IMR-90 (cell line): ENCODE measurements around the gene FBXO31. TPM values are rescaled to one million over a fixed set of nuclear protein-coding genes. Genes with fewer than 3 reads are reported as not detected.

Experiments
- ATAC-seq: fragments of 200-7000 bp; cut with Tn5 transposase; 2 replicates; pipeline ENCODE4 v1.9.1; 2020; ENCODE audit warnings: low read depth, mild to moderate bottlenecking, moderate library complexity
- BruUV-seq: library from RNA; stranded (reverse); fragments of 400-500 nt; replicated peaks from 2 replicates; lab custom pipeline; 2021; lab: Mats Ljungman, UMichigan
- CTCF ChIA-PET: fragments of 300-600 bp; formaldehyde crosslinking; extraction: SDS; loops from one replicate; lab custom pipeline; 2021; ENCODE audit warnings: antibody characterized with exemption; lab: Yijun Ruan, JAX
- POLR2A ChIA-PET: fragments of 300-600 bp; sonication (Branson Sonifier 250); formaldehyde crosslinking; loops from one replicate; lab custom pipeline; 2022; ENCODE audit warnings: antibody characterized with exemption; ENCODE audit not compliant: unreplicated experiment; lab: Charles Lee
- DNase-seq: peaks from one replicate; pipeline ENCODE4 v3.0.0; 2013
- H2AFZ ChIP-seq: replicated peaks from 2 replicates; pipeline ENCODE3; 2013; ENCODE audit warnings: low read length, mild to moderate bottlenecking; ENCODE audit not compliant: poor library complexity
- H2AK5ac ChIP-seq: 2 replicates; pipeline ENCODE4 v1.6.1; 2013; ENCODE audit warnings: low read depth, low read length, inconsistent platforms
- H2AK9ac ChIP-seq: replicated peaks from 2 replicates; pipeline ENCODE3; 2013; ENCODE audit warnings: mild to moderate bottlenecking, low read depth, low read length, moderate library complexity; ENCODE audit not compliant: poor library complexity
- H2BK120ac ChIP-seq: 2 replicates; pipeline ENCODE4 v1.6.1; 2013; ENCODE audit warnings: low read depth, low read length, inconsistent platforms
- H2BK15ac ChIP-seq: 3 replicates; pipeline ENCODE4 v1.6.1; 2013; ENCODE audit warnings: low read depth, low read length, inconsistent platforms
- H2BK20ac ChIP-seq: 2 replicates; pipeline ENCODE4 v1.6.1; 2013; ENCODE audit warnings: low read depth, mild to moderate bottlenecking, inconsistent platforms, low read length, moderate library complexity
- H2BK5ac ChIP-seq: 2 replicates; pipeline ENCODE4 v1.6.1; 2013; ENCODE audit warnings: mild to moderate bottlenecking, low read depth, low read length, inconsistent platforms; ENCODE audit not compliant: poor library complexity, severe bottlenecking
- H3K14ac ChIP-seq: replicated peaks from 2 replicates; pipeline ENCODE4 v1.6.1; 2013; ENCODE audit warnings: low read depth, low read length, inconsistent platforms
- H3K18ac ChIP-seq: 2 replicates; pipeline ENCODE4 v1.6.1; 2013; ENCODE audit warnings: low read depth, low read length, control low read depth
- H3K23ac ChIP-seq: 2 replicates; pipeline ENCODE4 v1.6.1; 2013; ENCODE audit warnings: low read depth, low read length, inconsistent platforms
- H3K27ac ChIP-seq: 2 replicates; pipeline ENCODE4 v1.5.1; 2013; ENCODE audit warnings: mild to moderate bottlenecking, control low read depth, low read length; ENCODE audit not compliant: insufficient read depth
- H3K27me3 ChIP-seq: 2 replicates; pipeline ENCODE4 v1.6.1; 2013; ENCODE audit warnings: low read length; ENCODE audit not compliant: control insufficient read depth, insufficient read depth
- H3K36me3 ChIP-seq: 2 replicates; pipeline ENCODE4 v1.6.1; 2013; ENCODE audit warnings: low read length, mixed read lengths; ENCODE audit not compliant: control insufficient read depth, insufficient read depth
- H3K4ac ChIP-seq: 2 replicates; pipeline ENCODE4 v1.6.1; 2013; ENCODE audit warnings: low read depth, low read length, inconsistent platforms
- H3K4me1 ChIP-seq: 2 replicates; pipeline ENCODE4 v1.6.1; 2013; ENCODE audit warnings: low read length, mixed read lengths; ENCODE audit not compliant: control insufficient read depth, insufficient read depth
- H3K4me2 ChIP-seq: 2 replicates; pipeline ENCODE4 v1.6.1; 2013; ENCODE audit warnings: low read depth, mild to moderate bottlenecking, control low read depth, low read length, moderate library complexity
- H3K4me3 ChIP-seq: 2 replicates; pipeline ENCODE4 v1.5.1; 2013; ENCODE audit warnings: low read depth, mild to moderate bottlenecking, control low read depth, low read length, moderate library complexity; ENCODE audit not compliant: insufficient read depth
- H3K56ac ChIP-seq: 2 replicates; pipeline ENCODE4 v1.6.1; 2013; ENCODE audit warnings: low read length, inconsistent platforms; ENCODE audit not compliant: insufficient read depth; ENCODE audit errors: extremely low read depth
- H3K79me1 ChIP-seq, 2 experiments: 2 replicates each; pipeline ENCODE4 v1.6.1; 2013; ENCODE audit warnings: low read length in 2 of 2, inconsistent platforms in 1 of 2, low read depth in 1 of 2
- H3K9ac ChIP-seq: 2 replicates; pipeline ENCODE4 v1.6.1; 2013; ENCODE audit warnings: low read depth, low read length, control low read depth
- H3K9me1 ChIP-seq: 2 replicates; pipeline ENCODE4 v1.6.1; 2013; ENCODE audit warnings: low read length, inconsistent platforms; ENCODE audit not compliant: insufficient read depth
- H3K9me3 ChIP-seq: 2 replicates; pipeline ENCODE4 v1.6.1; 2013; ENCODE audit warnings: low read length; ENCODE audit not compliant: control insufficient read depth, insufficient read depth
- H4K20me1 ChIP-seq: 2 replicates; pipeline ENCODE4 v1.6.1; 2013; ENCODE audit warnings: low read length, inconsistent platforms; ENCODE audit not compliant: insufficient read depth
- H4K5ac ChIP-seq: 2 replicates; pipeline ENCODE4 v1.6.1; 2013; ENCODE audit warnings: mild to moderate bottlenecking, low read depth, low read length, control low read depth
- H4K8ac ChIP-seq, 2 experiments: 2 replicates each; pipeline ENCODE4 v1.6.1; 2013; ENCODE audit warnings: low read depth in 2 of 2, low read length in 2 of 2, control low read depth in 1 of 2, inconsistent platforms in 1 of 2
- H4K91ac ChIP-seq: 2 replicates; pipeline ENCODE4 v1.6.1; 2013; ENCODE audit warnings: low read depth, low read length, inconsistent platforms; ENCODE audit not compliant: insufficient read depth
- BHLHE40 ChIP-seq: fragments of 150-350 bp; IDR thresholded peaks from 2 replicates; pipeline ENCODE4 v1.6.1; 2016; ENCODE audit warnings: mild to moderate bottlenecking, low read depth, low read length
- CEBPB ChIP-seq: IDR thresholded peaks from 2 replicates; pipeline ENCODE4 v1.6.1; 2012; ENCODE audit warnings: low read depth, low read length, improper control_type of control experiment
- CHD1 ChIP-seq: IDR thresholded peaks from 2 replicates; pipeline ENCODE4 v1.6.1; 2012; ENCODE audit warnings: low read depth, low read length, improper control_type of control experiment
- FOS ChIP-seq: fragments of 150-350 bp; IDR thresholded peaks from 2 replicates; pipeline ENCODE4 v1.6.1; 2016; ENCODE audit warnings: low read depth, low read length
- MAFK ChIP-seq: IDR thresholded peaks from 2 replicates; pipeline ENCODE4 v1.6.1; 2012; ENCODE audit warnings: low read depth, low read length, improper control_type of control experiment
- MAZ ChIP-seq: IDR thresholded peaks from 2 replicates; pipeline ENCODE4 v1.6.1; 2012; ENCODE audit warnings: low read depth, mild to moderate bottlenecking, low read length, improper control_type of control experiment, moderate library complexity, borderline replicate concordance
- MXI1 ChIP-seq: IDR thresholded peaks from 2 replicates; pipeline ENCODE4 v1.6.1; 2012; ENCODE audit warnings: low read depth, mild to moderate bottlenecking, low read length, moderate library complexity, borderline replicate concordance
- NFE2L2 ChIP-seq: fragments of 150-350 bp; IDR thresholded peaks from 2 replicates; pipeline ENCODE4 v1.6.1; 2016; ENCODE audit warnings: low read depth, mild to moderate bottlenecking, low read length
- POLR2A ChIP-seq: IDR thresholded peaks from 2 replicates; pipeline ENCODE4 v1.6.1; 2012; ENCODE audit warnings: mild to moderate bottlenecking, low read depth, low read length
- RAD21 ChIP-seq: IDR thresholded peaks from 2 replicates; pipeline ENCODE4 v1.6.1; 2012; ENCODE audit warnings: low read length, improper control_type of control experiment
- RCOR1 ChIP-seq: IDR thresholded peaks from 2 replicates; pipeline ENCODE4 v1.6.1; 2012; ENCODE audit warnings: mild to moderate bottlenecking, low read length, improper control_type of control experiment; ENCODE audit not compliant: insufficient replicate concordance
- RFX5 ChIP-seq: IDR thresholded peaks from 2 replicates; pipeline ENCODE4 v1.8.0; 2012; ENCODE audit warnings: low read depth, mild to moderate bottlenecking, low read length, moderate library complexity
- SMC3 ChIP-seq: fragments of 150-350 bp; IDR thresholded peaks from 2 replicates; pipeline ENCODE4 v1.6.1; 2016; ENCODE audit warnings: low read depth, mild to moderate bottlenecking, antibody characterized with exemption, low read length, moderate library complexity
- USF2 ChIP-seq: fragments of 150-350 bp; IDR thresholded peaks from 2 replicates; pipeline ENCODE4 v1.6.1; 2017; ENCODE audit warnings: mild to moderate bottlenecking, antibody characterized with exemption, low read length, low read depth
- WGBS, 2 experiments: methylation state at CpG; one replicate each; pipeline versions ENCODE4 v1.1.5 to v1.1.7; 2013; ENCODE audit warnings: missing lambda C conversion rate in 2 of 2; ENCODE audit not compliant: insufficient read length in 1 of 2; ENCODE audit errors: extremely low coverage in 2 of 2; 5-methylcytosine and 5-hydroxymethylcytosine counted together
- dilution Hi-C: fragments of 300-500 bp; cut with HindIII; formaldehyde crosslinking; loops from one replicate; pipeline ENCODE4 v1.14.3; 2018; ENCODE audit warnings: low sequenced_read_pairs; ENCODE audit not compliant: unreplicated experiment
- in situ Hi-C: fragments of 300-500 bp; cut with MboI; formaldehyde crosslinking; loops from 3 replicates; pipeline ENCODE4 v1.14.3; 2019; ENCODE audit warnings: low sequenced_read_pairs, inconsistent platforms, mixed read lengths
- intact Hi-C: fragments of 100-400 bp; cut with micrococcal nuclease; formaldehyde crosslinking; loops from 2 replicates; pipeline ENCODE4 v1.10.0; 2022
- polyA plus RNA-seq, 3 experiments: library from polyadenylated mRNA; depleted of rRNA; stranded (reverse); fragments of >200 nt; gene quantifications; 2 replicates each; pipeline ENCODE4 v1.2.3, GENCODE V29; 2012; ENCODE audit warnings: low replicate concordance in 1 of 3
- total RNA-seq: library from RNA; depleted of rRNA; stranded (reverse); fragments of >200 nt; gene quantifications from 2 replicates; pipeline ENCODE4 v1.2.3, GENCODE V29; 2012
- TF ChIP-seq, protein P1 (sequence below): fragments of 150-350 bp; IDR thresholded peaks from 2 replicates; pipeline ENCODE4 v1.6.1; 2016; ENCODE audit warnings: low read depth, mild to moderate bottlenecking, low read length, moderate library complexity, borderline replicate concordance
- TF ChIP-seq, protein P2 (sequence below): conservative IDR thresholded peaks from 2 replicates; pipeline ENCODE4 v1.5.1; 2012; ENCODE audit warnings: mild to moderate bottlenecking, low read depth, low read length, improper control_type of control experiment

FBXO31 gene
- total and polyA plus RNA-seq, 2 of the 4 experiments (the other 2 are of a cell fraction) = 10.4 to 16.9 TPM

GRCh38 chr16:87361916-87362619 is 21.5 kb downstream of the FBXO31 start:
- ATAC-seq = no peak
- Histone ChIP-seq H3K4ac (no peak overlapping the region), H2BK15ac (no peak overlapping the region), H3K23ac (no peak overlapping the region), H3K9me1 (peaks cover 14% of the 10 kb centered on the region; the same call in 1 of the 2 replicates), H3K9me3 (no peaks in the 10 kb centered on the region), H2BK5ac (no peak overlapping the region), H3K4me1 (peaks cover 8% of the 10 kb centered on the region), H2AFZ (no peak overlapping the region), H3K36me3 (peaks cover 26% of the 10 kb centered on the region), H2AK9ac (no peak overlapping the region), H3K56ac (no peak overlapping the region), H3K14ac (no peak overlapping the region), H3K27me3 (no peaks in the 10 kb centered on the region), H4K5ac (no peak overlapping the region), H2BK20ac (no peak overlapping the region), H3K4me2 (no peak overlapping the region), H4K20me1 (peaks cover 41% of the 10 kb centered on the region), H3K18ac (no peak overlapping the region), H3K27ac (no peak overlapping the region), H4K8ac (no peak overlapping the region), H4K91ac (no peak overlapping the region), H3K4me3 (no peak overlapping the region), H2AK5ac (no peak overlapping the region), H2BK120ac (no peak overlapping the region), H3K79me1 (peaks cover 9 to 65% of the 10 kb centered on the region in 2 experiments), H3K9ac (no peak overlapping the region)
- no TSS peak for BruUV-seq
- no CpG with 5 or more reads among the region's 8 CpGs for WGBS, 2 experiments
- TF ChIP-seq CEBPB = no peak
- TF ChIP-seq CHD1 = no peak
- no peak for TF ChIP-seq MXI1
- TF ChIP-seq MAFK = no peak
- no peak for TF ChIP-seq NFE2L2
- TF ChIP-seq, protein P1, sequence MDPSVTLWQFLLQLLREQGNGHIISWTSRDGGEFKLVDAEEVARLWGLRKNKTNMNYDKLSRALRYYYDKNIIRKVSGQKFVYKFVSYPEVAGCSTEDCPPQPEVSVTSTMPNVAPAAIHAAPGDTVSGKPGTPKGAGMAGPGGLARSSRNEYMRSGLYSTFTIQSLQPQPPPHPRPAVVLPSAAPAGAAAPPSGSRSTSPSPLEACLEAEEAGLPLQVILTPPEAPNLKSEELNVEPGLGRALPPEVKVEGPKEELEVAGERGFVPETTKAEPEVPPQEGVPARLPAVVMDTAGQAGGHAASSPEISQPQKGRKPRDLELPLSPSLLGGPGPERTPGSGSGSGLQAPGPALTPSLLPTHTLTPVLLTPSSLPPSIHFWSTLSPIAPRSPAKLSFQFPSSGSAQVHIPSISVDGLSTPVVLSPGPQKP = no peak
- TF ChIP-seq RAD21 = no peak
- no peak for TF ChIP-seq USF2
- TF ChIP-seq RFX5 = no peak
- no peak for TF ChIP-seq MAZ
- TF ChIP-seq RCOR1 = no peak
- TF ChIP-seq, protein P2, sequence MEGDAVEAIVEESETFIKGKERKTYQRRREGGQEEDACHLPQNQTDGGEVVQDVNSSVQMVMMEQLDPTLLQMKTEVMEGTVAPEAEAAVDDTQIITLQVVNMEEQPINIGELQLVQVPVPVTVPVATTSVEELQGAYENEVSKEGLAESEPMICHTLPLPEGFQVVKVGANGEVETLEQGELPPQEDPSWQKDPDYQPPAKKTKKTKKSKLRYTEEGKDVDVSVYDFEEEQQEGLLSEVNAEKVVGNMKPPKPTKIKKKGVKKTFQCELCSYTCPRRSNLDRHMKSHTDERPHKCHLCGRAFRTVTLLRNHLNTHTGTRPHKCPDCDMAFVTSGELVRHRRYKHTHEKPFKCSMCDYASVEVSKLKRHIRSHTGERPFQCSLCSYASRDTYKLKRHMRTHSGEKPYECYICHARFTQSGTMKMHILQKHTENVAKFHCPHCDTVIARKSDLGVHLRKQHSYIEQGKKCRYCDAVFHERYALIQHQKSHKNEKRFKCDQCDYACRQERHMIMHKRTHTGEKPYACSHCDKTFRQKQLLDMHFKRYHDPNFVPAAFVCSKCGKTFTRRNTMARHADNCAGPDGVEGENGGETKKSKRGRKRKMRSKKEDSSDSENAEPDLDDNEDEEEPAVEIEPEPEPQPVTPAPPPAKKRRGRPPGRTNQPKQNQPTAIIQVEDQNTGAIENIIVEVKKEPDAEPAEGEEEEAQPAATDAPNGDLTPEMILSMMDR = no peak
- TF ChIP-seq POLR2A = no peak
- no peak for TF ChIP-seq BHLHE40
- TF ChIP-seq FOS = no peak
- TF ChIP-seq SMC3 = no peak
- CTCF ChIA-PET = no interaction called here
- dilution Hi-C loops = no loop called here
- no peak for DNase-seq
- POLR2A ChIA-PET = no interaction called here
- intact Hi-C loops = no loop called here
- in situ Hi-C loops = no loop called here
